ENCODE results near the gene CAPS.

GRCh38 chr19:5894704-5895349, 19.2 kb upstream of the CAPS start:
- TF ChIP-seq CTCF (optimal IDR thresholded peaks at IDR 0.05 in 1 of 3, IDR thresholded peaks at IDR 0.05 in 1 of 3, conservative IDR thresholded peaks at IDR 0.05 in 1 of 3; ENCODE audit: extremely low read depth in 1 of 3, insufficient read depth in 2 of 3, low read length in 3 of 3): no peak
- no peak for TF ChIP-seq EZH2 (IDR thresholded peaks at IDR 0.05; ENCODE audit: low read length)

All from keratinocyte (primary cell).